Astrocyte (in vitro differentiated cells and primary cell): ENCODE measurements around the gene SLC6A1. TPM values are rescaled to one million over a fixed set of nuclear protein-coding genes. Genes with fewer than 3 reads are reported as not detected.

ENCODE experiments used
- DNase-seq: peaks from one replicate; pipeline ENCODE4 v3.0.0-alpha.2; 2010; ENCODE audit warnings: low read depth
- FAIRE-seq: peaks from 2 replicates; lab custom pipeline; 2011; peaks lifted over from hg19 to GRCh38; lab: Jason Lieb, UNC
- H2AFZ ChIP-seq: 2 replicates; pipeline ENCODE4 v1.6.0; 2012; ENCODE audit warnings: low read depth, low read length, inconsistent platforms
- H3K27ac ChIP-seq: 2 replicates; pipeline ENCODE4 v1.5.1; 2011; ENCODE audit warnings: low read depth, low read length, inconsistent platforms
- H3K27me3 ChIP-seq: 2 replicates; pipeline ENCODE4 v1.6.0; 2011; ENCODE audit warnings: low read length, inconsistent platforms; ENCODE audit not compliant: insufficient read depth
- H3K36me3 ChIP-seq: 2 replicates; pipeline ENCODE4 v1.5.1; 2011; ENCODE audit warnings: low read length, inconsistent platforms; ENCODE audit not compliant: insufficient read depth
- H3K4me1 ChIP-seq: 2 replicates; pipeline ENCODE4 v1.5.1; 2011; ENCODE audit warnings: low read length, inconsistent platforms; ENCODE audit not compliant: insufficient read depth
- H3K4me2 ChIP-seq: 2 replicates; pipeline ENCODE4 v1.6.0; 2012; ENCODE audit warnings: low read length, inconsistent platforms
- H3K4me3 ChIP-seq: 2 replicates; pipeline ENCODE4 v1.5.1; 2011; ENCODE audit warnings: low read depth, mild to moderate bottlenecking, low read length, inconsistent platforms; ENCODE audit not compliant: insufficient read depth
- H3K79me2 ChIP-seq: 2 replicates; pipeline ENCODE4 v1.6.0; 2012; ENCODE audit warnings: mild to moderate bottlenecking, low read length, inconsistent platforms; ENCODE audit not compliant: insufficient read depth
- H3K9ac ChIP-seq: 2 replicates; pipeline ENCODE4 v1.6.0; 2012; ENCODE audit warnings: mild to moderate bottlenecking, low read length, inconsistent platforms
- H3K9me3 ChIP-seq: 2 replicates; pipeline ENCODE4 v1.5.1; 2012; ENCODE audit warnings: low read depth, mild to moderate bottlenecking, low read length, inconsistent platforms; ENCODE audit not compliant: insufficient read depth
- H4K20me1 ChIP-seq: 2 replicates; pipeline ENCODE4 v1.6.0; 2012; ENCODE audit warnings: low read length, inconsistent platforms; ENCODE audit not compliant: insufficient read depth
- H3K27ac Mint-ChIP-seq: one replicate; pipeline ENCODE4 v1.8.0; 2021; ENCODE audit warnings: mild to moderate bottlenecking, mixed read lengths; ENCODE audit not compliant: unreplicated experiment
- H3K27me3 Mint-ChIP-seq: one replicate; pipeline ENCODE4 v1.8.0; 2021; ENCODE audit warnings: low read depth, mixed read lengths; ENCODE audit not compliant: unreplicated experiment
- H3K36me3 Mint-ChIP-seq: one replicate; pipeline ENCODE4 v1.8.0; 2021; ENCODE audit warnings: low read depth, mixed read lengths; ENCODE audit not compliant: unreplicated experiment
- H3K4me1 Mint-ChIP-seq: one replicate; pipeline ENCODE4 v1.8.0; 2021; ENCODE audit warnings: low read depth, mixed read lengths; ENCODE audit not compliant: unreplicated experiment
- H3K4me3 Mint-ChIP-seq: one replicate; pipeline ENCODE4 v1.8.0; 2021; ENCODE audit warnings: mild to moderate bottlenecking, moderate library complexity, mixed read lengths; ENCODE audit not compliant: unreplicated experiment
- H3K9me3 Mint-ChIP-seq: one replicate; pipeline ENCODE4 v1.8.0; 2021; ENCODE audit warnings: mild to moderate bottlenecking, mixed read lengths; ENCODE audit not compliant: unreplicated experiment
- EZH2 ChIP-seq: IDR thresholded peaks from 2 replicates; pipeline ENCODE4 v1.6.1; 2012; ENCODE audit warnings: mild to moderate bottlenecking, low read length, inconsistent platforms; ENCODE audit not compliant: insufficient read depth
- total RNA-seq: library from RNA; stranded (reverse); gene quantifications from 2 replicates; pipeline ENCODE4 v1.2.1, GENCODE V29; 2021
- TF ChIP-seq, protein P1 (sequence below): IDR thresholded peaks from 2 replicates; pipeline ENCODE4 v1.5.1; 2011; ENCODE audit warnings: low read depth, mild to moderate bottlenecking, inconsistent platforms, low read length, moderate library complexity; ENCODE audit not compliant: insufficient read depth

The SLC6A1 gene
- total RNA-seq, 1 donor from 2014 or later, result 0.30 TPM

DNA sequence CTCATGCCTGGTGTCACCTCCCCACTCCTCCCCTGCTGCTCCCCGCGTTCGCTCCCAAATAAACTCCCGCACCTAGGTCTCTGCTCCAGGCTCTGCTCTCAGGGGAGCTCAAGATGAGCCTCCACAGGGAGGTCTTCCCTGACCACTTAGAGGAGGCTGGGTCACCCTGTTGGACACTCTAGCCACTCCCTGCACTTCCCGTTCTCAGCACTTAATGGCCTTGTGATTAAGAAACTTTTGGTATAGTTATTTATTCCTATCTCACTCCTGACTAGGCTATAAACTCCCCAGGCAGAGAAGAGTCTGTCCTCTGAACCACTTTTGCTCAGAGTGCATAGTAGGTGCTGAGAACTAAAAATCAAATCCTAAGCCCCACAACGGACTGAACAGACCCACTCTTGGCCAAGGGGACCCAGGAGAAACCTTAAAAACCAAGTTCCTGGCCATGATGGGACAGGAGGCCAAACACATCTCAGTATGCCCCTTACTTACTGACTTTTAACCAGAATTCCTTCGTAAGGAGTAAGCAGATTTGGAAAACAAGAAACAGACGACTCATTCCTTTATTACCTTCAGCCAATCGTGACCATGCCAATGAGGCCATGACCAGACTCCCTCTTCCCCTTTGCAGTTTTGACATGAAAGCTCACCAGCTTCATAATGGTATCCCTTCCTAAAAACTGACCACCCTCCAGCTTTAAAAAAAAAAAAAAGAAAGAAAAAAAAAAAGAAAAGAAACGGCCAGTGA, 92.7 kb downstream of the SLC6A1 start:
- TF ChIP-seq EZH2, result no peak
- TF ChIP-seq, protein P1, sequence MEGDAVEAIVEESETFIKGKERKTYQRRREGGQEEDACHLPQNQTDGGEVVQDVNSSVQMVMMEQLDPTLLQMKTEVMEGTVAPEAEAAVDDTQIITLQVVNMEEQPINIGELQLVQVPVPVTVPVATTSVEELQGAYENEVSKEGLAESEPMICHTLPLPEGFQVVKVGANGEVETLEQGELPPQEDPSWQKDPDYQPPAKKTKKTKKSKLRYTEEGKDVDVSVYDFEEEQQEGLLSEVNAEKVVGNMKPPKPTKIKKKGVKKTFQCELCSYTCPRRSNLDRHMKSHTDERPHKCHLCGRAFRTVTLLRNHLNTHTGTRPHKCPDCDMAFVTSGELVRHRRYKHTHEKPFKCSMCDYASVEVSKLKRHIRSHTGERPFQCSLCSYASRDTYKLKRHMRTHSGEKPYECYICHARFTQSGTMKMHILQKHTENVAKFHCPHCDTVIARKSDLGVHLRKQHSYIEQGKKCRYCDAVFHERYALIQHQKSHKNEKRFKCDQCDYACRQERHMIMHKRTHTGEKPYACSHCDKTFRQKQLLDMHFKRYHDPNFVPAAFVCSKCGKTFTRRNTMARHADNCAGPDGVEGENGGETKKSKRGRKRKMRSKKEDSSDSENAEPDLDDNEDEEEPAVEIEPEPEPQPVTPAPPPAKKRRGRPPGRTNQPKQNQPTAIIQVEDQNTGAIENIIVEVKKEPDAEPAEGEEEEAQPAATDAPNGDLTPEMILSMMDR, result no peak
- Histone ChIP-seq H3K79me2 (no peaks in the 10 kb centered on the region), H3K9ac (no peak overlapping the region), H3K36me3 (no peaks in the 10 kb centered on the region), H4K20me1 (no peaks in the 10 kb centered on the region), H3K4me1 (peaks cover 6% of the 10 kb centered on the region), H3K27me3 (no peaks in the 10 kb centered on the region), H3K4me3 (no peak overlapping the region), H2AFZ (no peak overlapping the region), H3K4me2 (no peak overlapping the region), H3K27ac (no peak overlapping the region), H3K9me3 (peaks cover 3% of the 10 kb centered on the region)
- Mint-ChIP-seq H3K9me3 (peaks cover 2% of the 10 kb centered on the region), H3K27me3 (peaks cover 22% of the 10 kb centered on the region), H3K4me3 (no peak overlapping the region), H3K4me1 (no peaks in the 10 kb centered on the region), H3K36me3 (peaks cover 2% of the 10 kb centered on the region), H3K27ac (no peak overlapping the region)
- no peak for DNase-seq
- no peak for FAIRE-seq

DNA sequence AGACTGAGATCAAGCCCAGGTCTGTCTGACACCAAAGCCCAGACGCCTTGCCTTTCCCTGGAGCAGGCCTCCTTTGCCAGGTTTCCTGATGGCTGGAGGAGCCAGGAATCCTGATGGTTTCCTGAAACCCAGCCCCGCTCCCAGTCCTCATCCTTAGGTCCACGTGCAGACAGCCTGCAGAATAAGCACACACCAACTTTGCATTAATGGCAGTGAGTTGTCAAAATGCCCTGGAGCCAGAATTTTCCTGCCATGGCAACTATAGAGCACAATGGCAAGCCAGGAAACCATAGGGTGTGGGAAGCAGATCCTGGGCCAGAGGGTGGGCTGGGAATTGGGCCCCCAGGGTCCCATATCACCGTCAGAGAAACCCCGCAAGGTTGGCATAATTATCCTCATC, 94.3 kb downstream of the SLC6A1 start:
- Mint-ChIP-seq H3K27me3 (peaks cover 16% of the 10 kb centered on the region), H3K4me3 (no peak overlapping the region), H3K27ac (no peak overlapping the region), H3K36me3 (peaks cover 2% of the 10 kb centered on the region), H3K9me3 (peaks cover 2% of the 10 kb centered on the region), H3K4me1 (peaks cover 3% of the 10 kb centered on the region)
- FAIRE-seq (no peak), DNase-seq (no peak)
- H3K9ac ChIP-seq, result no peak overlapping the region
- H3K36me3 ChIP-seq, result no peaks in the 10 kb centered on the region
- no peak overlapping the region for H3K27ac ChIP-seq
- H3K4me3 ChIP-seq, result no peak overlapping the region
- peaks cover 6% of the 10 kb centered on the region for H3K4me1 ChIP-seq
- H3K79me2 ChIP-seq, result no peaks in the 10 kb centered on the region
- TF ChIP-seq, protein P1, result no peak
- no peak overlapping the region for H2AFZ ChIP-seq
- H3K4me2 ChIP-seq, result no peak overlapping the region
- no peaks in the 10 kb centered on the region for H3K9me3 ChIP-seq
- H4K20me1 ChIP-seq, result no peaks in the 10 kb centered on the region
- no peaks in the 10 kb centered on the region for H3K27me3 ChIP-seq

DNA sequence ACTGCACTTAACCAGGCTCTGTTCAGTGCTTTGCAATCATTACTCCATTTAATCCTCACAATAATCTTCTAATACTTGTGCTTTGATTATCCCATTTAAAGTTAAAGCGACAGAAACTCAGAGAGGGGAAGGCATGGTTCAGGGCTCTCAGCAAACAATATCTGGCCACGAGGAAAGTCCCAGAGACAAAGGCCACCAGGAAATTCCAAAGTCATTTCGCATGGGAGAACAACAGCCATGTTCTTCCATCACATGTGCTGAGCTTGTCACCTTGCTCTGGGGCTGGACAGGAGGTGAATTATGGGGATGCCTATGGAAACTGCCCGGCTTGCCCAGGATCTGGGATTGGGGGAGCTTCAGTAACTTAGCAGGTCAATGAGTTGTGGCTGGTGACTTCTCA, 95.5 kb downstream of the SLC6A1 start:
- peaks cover 2% of the 10 kb centered on the region for H3K9me3 Mint-ChIP-seq
- peaks cover 6% of the 10 kb centered on the region for H3K4me1 ChIP-seq
- H3K4me2 ChIP-seq, result no peak overlapping the region
- no peak overlapping the region for H3K27ac ChIP-seq
- H3K79me2 ChIP-seq, result no peaks in the 10 kb centered on the region
- H3K27ac Mint-ChIP-seq, result no peak overlapping the region
- H3K9ac ChIP-seq, result no peak overlapping the region
- peaks cover 13% of the 10 kb centered on the region for H3K27me3 Mint-ChIP-seq
- H3K4me1 Mint-ChIP-seq, result peaks cover 3% of the 10 kb centered on the region
- no peaks in the 10 kb centered on the region for H3K9me3 ChIP-seq
- no peaks in the 10 kb centered on the region for H3K27me3 ChIP-seq
- no peaks in the 10 kb centered on the region for H3K36me3 ChIP-seq
- no peak overlapping the region for H3K4me3 Mint-ChIP-seq
- TF ChIP-seq EZH2, result no peak
- TF ChIP-seq, protein P1, result no peak
- H4K20me1 ChIP-seq, result no peaks in the 10 kb centered on the region
- DNase-seq, result no peak
- no peak for FAIRE-seq
- no peak overlapping the region for H3K4me3 ChIP-seq
- H2AFZ ChIP-seq, result no peak overlapping the region
- H3K36me3 Mint-ChIP-seq, result peaks cover 4% of the 10 kb centered on the region
